GM04503 (cell line): ENCODE measurements around the gene GALNT3.

Experiments used
- DNase-seq: peaks from one replicate; pipeline ENCODE4 v3.0.0-alpha.2; 2012; ENCODE audit warnings: low read depth

The GALNT3 gene

DNA sequence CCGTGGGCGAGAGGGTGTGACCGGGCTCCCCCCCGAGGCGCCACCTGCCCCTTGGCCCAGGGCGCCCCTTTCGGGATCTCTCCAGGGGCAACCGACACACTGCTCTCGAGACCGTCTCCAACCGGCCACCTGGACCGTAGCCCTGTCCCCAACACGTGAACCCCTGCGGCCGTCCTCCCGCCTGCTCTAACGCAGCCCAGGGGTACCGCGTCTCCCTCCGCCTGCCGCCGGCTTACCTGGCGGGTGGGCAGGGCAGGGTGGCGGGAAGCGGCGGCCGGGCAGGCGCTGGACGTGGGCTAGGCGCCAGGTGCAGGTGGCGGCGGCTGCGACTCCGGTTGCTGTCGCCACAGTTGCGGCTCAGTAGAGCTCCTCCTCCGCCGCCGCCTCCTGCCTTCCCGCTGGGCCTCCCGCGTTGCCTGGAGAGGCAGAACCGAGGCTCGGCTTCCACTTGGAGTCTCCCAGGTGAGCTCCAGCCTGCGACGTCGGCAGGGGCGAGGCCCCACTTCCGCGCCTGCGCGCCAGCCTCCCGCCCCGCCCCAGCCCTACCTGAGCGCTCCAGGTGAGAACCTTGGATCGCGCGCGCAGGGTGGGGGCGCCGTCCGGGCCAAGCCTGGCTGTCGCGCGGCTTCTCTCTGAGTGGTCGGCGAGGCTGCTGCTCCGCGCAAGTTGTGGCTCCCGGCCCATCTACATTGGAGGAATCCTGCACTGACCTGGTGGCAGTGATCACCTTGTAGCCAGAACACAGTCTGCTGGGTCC, at the start of gene GALNT3:
Gene GALNT3 (minus strand): TSS at position 469 of the 757 bp plus-strand sequence. CDS start 23,547 bp downstream, outside the sequence.
- no peak for DNase-seq

GRCh38 chr2:165843351-165843750, 49.3 kb upstream of the GALNT3 start:
- DNase-seq, result no peak

DNA sequence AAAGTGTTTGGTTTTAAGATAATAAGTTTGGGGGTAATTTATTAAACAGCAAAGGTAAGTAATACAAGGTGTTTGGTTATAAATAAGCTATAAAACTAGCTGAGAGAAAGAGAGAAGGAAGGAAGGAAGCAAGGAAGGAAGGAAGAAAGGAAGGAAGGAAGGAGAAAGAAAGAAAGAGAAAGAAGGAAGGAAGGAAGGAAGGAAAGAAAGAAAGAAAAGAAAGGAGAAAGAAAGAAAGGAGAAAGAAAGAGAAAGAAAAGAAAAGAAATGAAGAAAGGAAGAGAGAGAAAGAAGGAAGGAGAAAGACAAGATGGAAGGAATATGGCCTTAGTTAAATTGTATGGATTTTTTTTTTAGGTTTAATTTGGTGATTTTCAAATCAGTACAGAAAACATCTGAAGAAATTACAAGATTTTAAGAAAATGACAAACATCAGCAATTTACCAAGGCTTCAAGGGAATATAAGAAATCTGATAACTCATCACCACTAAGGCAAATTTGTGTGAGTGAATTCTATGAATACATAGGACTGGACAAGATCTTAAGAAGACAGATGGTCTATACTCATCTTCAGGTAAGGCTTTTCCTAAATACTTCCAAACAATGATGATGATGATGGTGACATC, 46.4 kb upstream of the GALNT3 start:
- no peak for DNase-seq

- no peak for DNase-seq
These were observed 45.6 kb upstream of the GALNT3 start for GRCh38 chr2:165839610-165840009.

DNA sequence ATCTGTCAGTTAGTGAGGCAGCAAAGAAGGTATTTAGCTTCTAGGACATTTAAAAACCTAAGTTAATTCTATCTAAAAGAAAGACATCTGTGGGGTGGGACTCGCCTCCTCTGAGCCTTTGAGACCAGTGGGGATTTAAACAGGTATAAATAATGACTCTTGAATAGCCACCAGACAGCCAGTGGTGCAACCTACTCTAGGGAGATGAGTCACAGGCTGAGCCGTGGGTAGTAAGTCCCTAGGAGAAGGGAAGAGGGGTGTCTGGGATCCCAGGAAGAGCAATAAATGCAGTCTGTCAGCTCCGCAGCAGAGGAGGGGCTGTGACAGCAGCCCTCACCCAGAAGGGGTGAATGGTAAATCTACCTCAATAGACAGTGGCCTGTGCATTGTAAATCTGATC, 43.1 kb upstream of the GALNT3 start:
- DNase-seq, result no peak

DNA sequence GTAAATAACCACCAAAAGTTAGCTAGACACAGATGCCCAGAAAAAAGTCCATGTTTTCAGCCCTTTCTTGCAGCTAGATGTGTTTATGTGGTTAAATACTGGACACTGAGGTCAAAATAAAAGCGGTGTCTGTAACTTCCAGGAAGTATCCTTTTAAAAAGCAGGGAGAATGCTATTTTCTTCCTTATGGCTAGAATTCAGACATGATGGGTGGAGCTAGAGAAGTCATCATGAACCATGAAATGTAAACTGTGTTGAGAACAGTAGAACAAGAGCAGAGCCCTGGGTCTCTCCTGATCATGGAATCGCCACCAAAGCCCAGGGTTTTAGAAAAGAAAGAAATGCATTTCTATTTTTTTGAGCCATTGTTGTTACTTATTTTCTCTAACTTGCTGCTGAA, 41.3 kb upstream of the GALNT3 start:
- DNase-seq, result no peak

- DNase-seq, result no peak
These were observed 39.1 kb upstream of the GALNT3 start for GRCh38 chr2:165833156-165833555.

GRCh38 chr2:165827921-165828276, 33.9 kb upstream of the GALNT3 start:
- DNase-seq, result no peak

DNA sequence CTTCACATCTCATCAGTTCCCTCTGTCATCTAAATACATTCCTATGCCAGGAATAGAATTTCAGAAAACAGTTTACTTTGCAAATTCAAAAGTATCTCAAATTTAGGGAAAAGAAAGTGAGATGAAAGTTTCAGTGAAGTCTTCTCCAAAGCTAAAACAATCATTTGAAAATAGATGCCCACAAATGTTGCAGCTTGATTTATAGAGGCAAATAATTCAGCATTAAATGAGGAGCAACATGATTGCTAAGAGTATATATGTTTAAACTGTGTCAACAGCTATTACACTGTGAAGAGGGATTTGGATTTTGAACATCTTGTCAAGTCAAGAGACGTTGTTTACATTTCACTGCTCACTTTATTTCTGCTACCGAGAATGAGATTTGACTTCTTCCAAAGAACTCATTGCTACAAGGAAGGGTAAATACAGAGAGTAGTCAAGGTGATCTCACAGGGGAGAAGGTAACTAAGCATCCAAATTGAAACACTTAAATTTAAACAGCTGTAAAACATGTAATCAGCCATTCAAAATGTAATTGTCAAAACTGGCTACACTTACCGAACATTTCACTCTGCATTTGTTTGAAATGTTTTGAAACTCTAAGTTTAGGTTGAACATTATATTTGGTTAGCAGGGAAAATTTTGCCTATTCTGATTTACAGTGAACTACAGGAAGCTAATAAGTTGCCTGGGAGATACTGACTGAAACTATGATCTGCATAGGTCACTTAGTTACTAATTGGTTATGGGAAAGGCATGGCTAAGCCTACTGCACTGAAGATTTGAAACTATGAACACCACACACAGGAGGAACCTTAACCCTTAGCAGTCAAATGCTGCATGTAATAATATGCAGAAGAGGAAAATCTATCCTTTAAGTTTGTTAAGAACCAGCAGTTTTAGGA, 33.2 kb upstream of the GALNT3 start:
- no peak for DNase-seq

- no peak for DNase-seq
These were observed 31.0 kb upstream of the GALNT3 start for GRCh38 chr2:165825041-165825440.

DNA sequence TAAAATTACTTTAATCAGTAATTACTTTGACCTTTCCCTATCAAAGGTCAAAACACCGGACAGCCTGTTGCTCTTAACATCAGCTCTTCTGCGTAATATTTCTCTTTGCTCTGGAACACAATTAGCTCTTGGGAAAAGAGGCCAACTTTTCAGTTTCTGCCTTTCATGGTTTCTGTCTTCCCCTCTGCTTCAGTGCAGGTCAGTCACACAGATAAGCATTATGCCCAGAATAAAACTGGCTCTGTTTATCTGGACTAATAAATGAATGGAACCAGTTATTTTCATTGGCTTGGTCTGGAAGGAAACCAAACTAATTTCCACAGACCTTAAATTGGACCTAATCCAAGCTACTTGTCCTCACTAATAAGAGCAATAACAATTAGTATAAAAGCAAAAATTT, 26.2 kb upstream of the GALNT3 start:
- no peak for DNase-seq

DNA sequence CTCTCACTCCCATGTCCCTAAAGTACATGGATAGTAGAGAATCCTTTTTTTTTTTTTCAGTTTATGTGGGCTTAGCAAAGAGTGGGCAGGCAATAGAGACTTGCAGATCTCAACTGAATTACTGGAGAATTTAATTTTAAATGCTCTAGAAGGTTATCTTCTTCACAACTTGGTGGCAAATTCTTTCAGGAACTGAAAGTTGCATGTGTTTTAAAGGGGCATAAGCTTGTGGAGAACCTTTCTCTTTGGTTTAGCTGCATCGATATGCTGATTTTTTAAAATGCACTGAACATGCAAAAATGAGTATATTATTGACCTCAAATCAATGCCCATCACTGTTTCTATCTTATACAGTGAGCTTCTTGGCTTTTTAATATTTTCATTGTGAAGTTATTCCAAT, 24.9 kb upstream of the GALNT3 start:
- DNase-seq, result no peak

DNA sequence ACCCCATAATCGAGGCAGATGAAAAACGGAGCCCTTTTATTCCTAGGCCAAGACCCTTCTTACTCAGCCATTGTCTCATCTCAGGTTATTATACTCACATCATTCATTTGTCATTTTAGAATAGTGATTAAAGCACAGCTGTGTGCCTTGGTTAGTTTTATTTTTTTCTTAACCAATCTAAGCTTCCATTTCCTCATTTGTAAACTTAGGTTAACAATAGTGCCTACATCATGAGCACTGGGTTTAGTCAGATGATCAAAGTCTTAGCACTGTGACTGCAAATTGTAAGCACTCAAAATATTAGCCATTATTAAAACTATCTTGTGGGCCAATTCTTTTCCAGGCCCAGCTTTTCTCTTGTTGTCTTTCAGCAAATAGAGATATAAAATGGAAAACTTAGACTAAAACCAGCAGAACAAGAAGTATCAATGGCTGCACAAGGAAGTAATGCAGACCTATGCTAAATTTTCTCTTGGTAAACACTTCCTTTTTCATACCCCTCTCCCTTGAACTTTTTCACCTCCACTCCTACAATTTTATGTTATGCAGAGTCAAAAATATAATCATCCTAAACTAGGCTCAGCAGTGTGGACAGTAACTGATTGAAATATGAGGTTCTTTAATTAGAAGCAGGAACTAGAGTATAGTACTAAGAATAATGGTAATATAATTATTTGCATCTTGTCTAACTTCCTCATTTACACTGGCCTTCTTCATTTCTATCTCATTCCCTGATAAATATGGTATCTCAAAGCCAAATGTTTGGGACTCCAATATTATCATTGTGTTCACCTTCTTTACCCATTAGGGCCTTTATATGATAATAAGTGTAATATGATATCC, 21.5 kb upstream of the GALNT3 start:
- DNase-seq, result no peak

DNA sequence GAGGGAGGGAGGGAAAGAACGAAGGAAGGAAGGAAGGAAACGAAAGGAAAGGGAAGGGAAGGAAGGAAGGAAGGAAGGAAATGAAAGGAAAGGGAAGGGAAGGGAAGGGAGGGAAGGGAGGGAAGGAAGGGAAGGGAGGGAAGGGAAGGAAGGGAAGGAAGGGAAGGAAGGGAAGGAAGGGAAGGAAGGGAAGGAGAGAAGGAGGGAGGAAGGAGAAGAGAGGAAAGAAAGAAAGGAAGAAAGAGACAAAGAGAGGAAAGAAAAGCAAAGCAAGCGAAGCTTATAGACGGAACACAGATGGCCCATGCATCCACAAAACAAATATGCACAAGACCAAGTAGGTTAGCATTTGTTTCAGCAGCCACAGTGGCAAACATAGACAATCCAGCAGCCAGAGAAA, 20.4 kb upstream of the GALNT3 start:
- no peak for DNase-seq

DNA sequence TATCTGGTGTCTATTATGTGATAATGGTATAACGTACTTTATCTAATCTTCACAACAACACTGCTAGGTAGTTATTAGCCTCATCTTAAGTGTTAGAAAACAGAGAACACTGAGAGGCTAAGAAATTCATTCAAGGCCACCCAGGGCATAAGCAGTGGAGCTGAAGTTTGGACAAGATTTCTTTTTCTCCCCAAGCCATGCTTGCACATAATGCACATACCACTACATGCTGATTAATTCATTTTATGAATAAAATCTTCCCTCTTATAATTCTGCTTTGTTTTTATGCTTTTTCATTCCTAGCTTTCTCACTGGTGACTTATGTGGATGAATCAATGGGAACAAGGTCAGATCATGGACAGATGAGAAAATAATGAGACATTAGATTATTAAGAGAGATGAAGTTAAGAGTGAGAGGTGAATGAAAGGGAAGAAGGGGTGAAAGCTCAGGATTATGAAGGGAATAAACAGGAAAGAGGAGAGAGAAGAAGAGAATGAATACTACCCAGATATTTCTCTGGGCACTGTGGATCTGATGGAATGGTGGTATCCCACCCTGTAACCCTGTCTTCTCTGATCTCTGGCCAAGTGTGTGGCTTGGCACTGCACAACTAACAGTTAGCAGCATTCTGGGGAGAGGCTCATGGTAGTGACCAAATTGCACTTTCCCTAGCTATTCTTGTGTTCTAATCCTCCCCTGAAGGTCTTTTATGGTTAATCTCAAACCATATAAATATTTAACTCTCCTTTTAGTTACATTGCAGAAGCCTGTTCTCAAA, 17.7 kb upstream of the GALNT3 start:
- no peak for DNase-seq

DNA sequence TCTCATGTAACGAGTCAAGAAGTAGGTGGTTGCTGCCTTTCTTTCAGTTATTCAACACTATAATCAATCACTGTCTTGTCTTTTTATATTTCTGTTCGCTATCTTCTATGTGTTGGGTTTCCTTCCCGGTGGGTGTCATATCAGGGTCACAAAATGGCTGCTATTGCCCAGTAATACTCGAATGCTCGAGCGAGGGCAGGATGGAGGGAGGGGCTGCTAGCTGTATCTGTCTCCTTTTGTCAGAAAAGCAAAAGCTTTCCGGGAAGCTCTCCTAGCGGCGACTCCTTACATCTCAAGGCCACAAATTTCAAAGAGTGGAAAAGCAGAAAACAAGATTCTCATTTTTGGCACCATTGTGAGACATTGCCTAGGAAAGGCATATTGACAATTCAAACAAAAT, 16.4 kb upstream of the GALNT3 start:
- no peak for DNase-seq

GRCh38 chr2:165804719-165805118, 10.7 kb upstream of the GALNT3 start:
- no peak for DNase-seq

GRCh38 chr2:165803123-165803760, 9.2 kb upstream of the GALNT3 start:
- DNase-seq, result no peak

DNA sequence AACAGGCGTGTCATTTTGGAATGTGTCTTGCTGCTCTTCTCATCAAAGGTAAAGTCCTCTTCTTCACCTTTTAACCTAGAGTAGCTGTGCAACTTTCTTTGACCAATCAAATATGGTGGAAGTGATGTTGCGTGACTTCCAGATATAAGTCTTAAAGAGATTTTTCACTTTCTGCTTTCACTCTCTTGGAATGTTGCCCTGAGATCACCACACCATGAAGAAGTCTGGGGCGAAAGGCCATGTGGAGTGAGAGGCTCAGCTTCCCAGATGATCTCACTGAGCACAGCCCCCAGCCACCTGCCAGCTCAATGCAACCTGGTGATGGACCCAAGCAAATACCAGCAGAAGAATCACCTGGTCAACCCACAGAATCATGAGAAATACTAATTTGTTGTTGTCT, 7.1 kb upstream of the GALNT3 start:
- DNase-seq, result no peak

- no peak for DNase-seq
These were observed 2.9 kb upstream of the GALNT3 start for GRCh38 chr2:165796819-165797530.
